ENCODE results near the gene SRSF4. TPM values are rescaled to one million over a fixed set of nuclear protein-coding genes. Genes with fewer than 3 reads are reported as not detected.
"Not testable (repeated sequence)": the region's sequence is repeated elsewhere in the genome, so short reads cannot be mapped to it uniquely, and the experiment has no call there.

The SRSF4 gene
- total RNA-seq, 1 experiment from 2014 or later = 62.5 TPM

GRCh38 chr1:29131056-29131455 lies 50.6 kb downstream of the SRSF4 start:
- H3K27me3 ChIP-seq (ENCODE audit: control insufficient read depth, insufficient read depth, low read length); H3K4me3 ChIP-seq (ENCODE audit: insufficient read depth, low read depth, low read length); DNase-seq; H3K36me3 ChIP-seq (replicated peaks; ENCODE audit: control insufficient read depth, insufficient read depth, low read length): not testable (repeated sequence)

GRCh38 chr1:29129916-29130315 lies 51.8 kb downstream of the SRSF4 start:
- H3K4me3 ChIP-seq (ENCODE audit: insufficient read depth, low read depth, low read length) = no peak overlapping the region
- H3K27me3 ChIP-seq (ENCODE audit: control insufficient read depth, insufficient read depth, low read length) = no peaks in the 10 kb centered on the region; the same call in 1 of the 2 replicates
- H3K36me3 ChIP-seq (replicated peaks; ENCODE audit: control insufficient read depth, insufficient read depth, low read length) = no peaks in the 10 kb centered on the region
- no peak for DNase-seq

- DNase-seq = no peak
- Histone ChIP-seq H3K4me3 (ENCODE audit: insufficient read depth, low read depth, low read length) (no peak overlapping the region), H3K27me3 (ENCODE audit: control insufficient read depth, insufficient read depth, low read length) (no peaks in the 10 kb centered on the region; the same call in 1 of the 2 replicates), H3K36me3 (replicated peaks; ENCODE audit: control insufficient read depth, insufficient read depth, low read length) (no peaks in the 10 kb centered on the region)
Measured at GRCh38 chr1:29128739-29129138, 53.0 kb downstream of the SRSF4 start.

GRCh38 chr1:29126198-29126597 lies 55.5 kb downstream of the SRSF4 start:
- Histone ChIP-seq H3K4me3 (ENCODE audit: insufficient read depth, low read depth, low read length) (no peak overlapping the region), H3K36me3 (replicated peaks; ENCODE audit: control insufficient read depth, insufficient read depth, low read length) (no peaks in the 10 kb centered on the region), H3K27me3 (ENCODE audit: control insufficient read depth, insufficient read depth, low read length) (peaks cover 13% of the 10 kb centered on the region)
- DNase-seq = no peak

- H3K27me3 ChIP-seq (ENCODE audit: control insufficient read depth, insufficient read depth, low read length) = peaks cover 13% of the 10 kb centered on the region
Measured at GRCh38 chr1:29125788-29126187, 55.9 kb downstream of the SRSF4 start.

GRCh38 chr1:29125237-29125641 lies 56.5 kb downstream of the SRSF4 start:
- no peaks in the 10 kb centered on the region; the same call in 1 of the 2 replicates for H3K36me3 ChIP-seq (replicated peaks; ENCODE audit: control insufficient read depth, insufficient read depth, low read length)
- DNase-seq = no peak
- peaks cover 13% of the 10 kb centered on the region for H3K27me3 ChIP-seq (ENCODE audit: control insufficient read depth, insufficient read depth, low read length)
- H3K4me3 ChIP-seq (ENCODE audit: insufficient read depth, low read depth, low read length) = peak overlapping the region; percentile 96

More at GRCh38 chr1:29125788-29126187, 55.9 kb downstream of the SRSF4 start:
- Histone ChIP-seq H3K4me3 (ENCODE audit: insufficient read depth, low read depth, low read length) (no peak overlapping the region), H3K36me3 (replicated peaks; ENCODE audit: control insufficient read depth, insufficient read depth, low read length) (no peaks in the 10 kb centered on the region)
- DNase-seq = no peak

- no peaks in the 10 kb centered on the region; the same call in 1 of the 2 replicates for H3K36me3 ChIP-seq (replicated peaks; ENCODE audit: control insufficient read depth, insufficient read depth, low read length)
- H3K4me3 ChIP-seq (ENCODE audit: insufficient read depth, low read depth, low read length) = peak overlapping the region; percentile 96
- peak; percentile 99 for DNase-seq
- H3K27me3 ChIP-seq (ENCODE audit: control insufficient read depth, insufficient read depth, low read length) = peaks cover 13% of the 10 kb centered on the region
Measured at GRCh38 chr1:29124366-29125236, 57.1 kb downstream of the SRSF4 start.

GRCh38 chr1:29123887-29124365 lies 57.8 kb downstream of the SRSF4 start, which contains the start of gene TMEM200B:
TMEM200B (minus strand) TSS chr1:29123903; CDS start chr1:29121828, 2,075 bp downstream.
- Histone ChIP-seq H3K4me3 (ENCODE audit: insufficient read depth, low read depth, low read length) (peak within 1 kb of the TSS; percentile 96), H3K36me3 (replicated peaks; ENCODE audit: control insufficient read depth, insufficient read depth, low read length) (no peaks in the 10 kb centered on the region; the same call in 1 of the 2 replicates), H3K27me3 (ENCODE audit: control insufficient read depth, insufficient read depth, low read length) (peaks cover 13% of the 10 kb centered on the region)
- DNase-seq = no peak

- peaks cover 2% of the 10 kb centered on the region for H3K36me3 ChIP-seq (replicated peaks; ENCODE audit: control insufficient read depth, insufficient read depth, low read length)
- DNase-seq = peak; percentile 88
- H3K4me3 ChIP-seq (ENCODE audit: insufficient read depth, low read depth, low read length) = peak overlapping the region; percentile 96
- peaks cover 13% of the 10 kb centered on the region for H3K27me3 ChIP-seq (ENCODE audit: control insufficient read depth, insufficient read depth, low read length)
Measured at GRCh38 chr1:29123053-29123886, 58.4 kb downstream of the SRSF4 start.

- peak; percentile 86 for DNase-seq
- Histone ChIP-seq H3K27me3 (ENCODE audit: control insufficient read depth, insufficient read depth, low read length) (peaks cover 13% of the 10 kb centered on the region), H3K36me3 (replicated peaks; ENCODE audit: control insufficient read depth, insufficient read depth, low read length) (peaks cover 2% of the 10 kb centered on the region), H3K4me3 (ENCODE audit: insufficient read depth, low read depth, low read length) (peak overlapping the region; percentile 96)
Measured at GRCh38 chr1:29122682-29123052, 59.0 kb downstream of the SRSF4 start.

- Histone ChIP-seq H3K36me3 (replicated peaks; ENCODE audit: control insufficient read depth, insufficient read depth, low read length) (peaks cover 2% of the 10 kb centered on the region), H3K4me3 (ENCODE audit: insufficient read depth, low read depth, low read length) (peak overlapping the region; percentile 96), H3K27me3 (ENCODE audit: control insufficient read depth, insufficient read depth, low read length) (peaks cover 13% of the 10 kb centered on the region)
- DNase-seq = peak; percentile 91
Measured at GRCh38 chr1:29121936-29122681, 59.6 kb downstream of the SRSF4 start.

GRCh38 chr1:29121516-29121935 lies 60.2 kb downstream of the SRSF4 start:
- Histone ChIP-seq H3K4me3 (ENCODE audit: insufficient read depth, low read depth, low read length) (peak overlapping the region; percentile 96), H3K27me3 (ENCODE audit: control insufficient read depth, insufficient read depth, low read length) (peaks cover 13% of the 10 kb centered on the region), H3K36me3 (replicated peaks; ENCODE audit: control insufficient read depth, insufficient read depth, low read length) (peaks cover 2% of the 10 kb centered on the region)
- peak; percentile 91 for DNase-seq

- Histone ChIP-seq H3K27me3 (ENCODE audit: control insufficient read depth, insufficient read depth, low read length) (peaks cover 13% of the 10 kb centered on the region), H3K4me3 (ENCODE audit: insufficient read depth, low read depth, low read length) (peak overlapping the region; percentile 96), H3K36me3 (replicated peaks; ENCODE audit: control insufficient read depth, insufficient read depth, low read length) (peaks cover 2% of the 10 kb centered on the region)
- peak; percentile 97 for DNase-seq
Measured at GRCh38 chr1:29120947-29121485, 60.7 kb downstream of the SRSF4 start.

GRCh38 chr1:29120367-29120766 lies 61.3 kb downstream of the SRSF4 start:
- H3K36me3 ChIP-seq (replicated peaks; ENCODE audit: control insufficient read depth, insufficient read depth, low read length) = peaks cover 3% of the 10 kb centered on the region
- DNase-seq = peak; percentile 34
- H3K4me3 ChIP-seq (ENCODE audit: insufficient read depth, low read depth, low read length) = no peak overlapping the region
- H3K27me3 ChIP-seq (ENCODE audit: control insufficient read depth, insufficient read depth, low read length) = peaks cover 13% of the 10 kb centered on the region

All from H7 (cell line).